AG09309 (cell line): ENCODE data around the gene PRDM9.
"Not testable (repeated sequence)": the region's sequence is repeated elsewhere in the genome, so short reads cannot be mapped to it uniquely, and the experiment has no call there.

Experiments used
- DNase-seq: peaks from one replicate; pipeline ENCODE4 v3.0.0-alpha.2; 2010; ENCODE audit warnings: low read depth
- H3K4me3 ChIP-seq: 2 replicates; pipeline ENCODE4 v1.5.1; 2011; ENCODE audit warnings: mild to moderate bottlenecking, low read depth, low read length, moderate library complexity; ENCODE audit not compliant: control insufficient read depth
- CTCF ChIP-seq: IDR thresholded peaks from 2 replicates; pipeline ENCODE4 v1.5.1; 2011; ENCODE audit warnings: mild to moderate bottlenecking, low read depth, low read length, inconsistent platforms; ENCODE audit not compliant: insufficient read depth, control insufficient read depth; ENCODE audit errors: missing control alignments

Gene PRDM9

GRCh38 chr5:23474315-23474714 is 33.1 kb upstream of the PRDM9 start:
- TF ChIP-seq CTCF, result no peak
- no peak overlapping the region for H3K4me3 ChIP-seq
- no peak for DNase-seq

GRCh38 chr5:23476580-23476979 is 30.8 kb upstream of the PRDM9 start:
- DNase-seq, result no peak
- no peak for TF ChIP-seq CTCF
- no peak overlapping the region for H3K4me3 ChIP-seq

GRCh38 chr5:23482642-23483041 is 24.8 kb upstream of the PRDM9 start:
- no peak overlapping the region for H3K4me3 ChIP-seq
- TF ChIP-seq CTCF, result no peak
- no peak for DNase-seq

GRCh38 chr5:23483090-23483489 is 24.3 kb upstream of the PRDM9 start:
- no peak for TF ChIP-seq CTCF
- no peak overlapping the region for H3K4me3 ChIP-seq
- no peak for DNase-seq

- TF ChIP-seq CTCF, result no peak
- DNase-seq, result no peak
- H3K4me3 ChIP-seq, result no peak overlapping the region
Observed at GRCh38 chr5:23484096-23484495, 23.3 kb upstream of the PRDM9 start.

- not testable (repeated sequence) for H3K4me3 ChIP-seq, DNase-seq
Observed at GRCh38 chr5:23486227-23486626, 21.2 kb upstream of the PRDM9 start.

GRCh38 chr5:23490993-23491392 is 16.4 kb upstream of the PRDM9 start:
- no peak overlapping the region for H3K4me3 ChIP-seq
- no peak for TF ChIP-seq CTCF
- no peak for DNase-seq
